DMS 273 (cell line): Measurements from ENCODE around the gene ESYT2.
"Not testable (repeated sequence)": the region's sequence is repeated elsewhere in the genome, so short reads cannot be mapped to it uniquely, and the experiment has no call there.

Source experiments
- DNase-seq: peaks from one replicate; lab custom pipeline; 2025; ENCODE audit not compliant: unreplicated experiment; lab: John Stamatoyannopoulos, UW

Gene ESYT2

GRCh38 chr7:158703679-158704523, 125.4 kb downstream of the ESYT2 start:
- DNase-seq: peak; percentile 48

DNA sequence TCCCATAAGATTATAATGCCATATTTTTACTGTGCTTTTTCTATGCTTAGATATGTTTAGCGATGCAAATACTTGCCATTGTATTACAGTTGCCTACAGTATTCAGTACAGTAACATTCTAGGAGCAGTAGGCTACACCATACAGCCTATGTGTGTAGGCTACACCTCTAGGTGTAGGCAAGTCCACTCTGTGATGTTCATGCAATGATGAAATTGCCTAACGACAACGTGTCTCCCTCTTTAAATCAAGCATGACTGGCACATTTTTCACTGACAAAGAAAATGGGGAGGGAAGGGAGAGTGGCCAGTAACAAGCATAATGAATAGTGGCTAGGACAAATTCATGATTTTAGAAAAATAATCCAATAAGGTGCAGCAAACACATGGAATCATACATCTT, 126.4 kb downstream of the ESYT2 start:
- peak; percentile 39 for DNase-seq

DNA sequence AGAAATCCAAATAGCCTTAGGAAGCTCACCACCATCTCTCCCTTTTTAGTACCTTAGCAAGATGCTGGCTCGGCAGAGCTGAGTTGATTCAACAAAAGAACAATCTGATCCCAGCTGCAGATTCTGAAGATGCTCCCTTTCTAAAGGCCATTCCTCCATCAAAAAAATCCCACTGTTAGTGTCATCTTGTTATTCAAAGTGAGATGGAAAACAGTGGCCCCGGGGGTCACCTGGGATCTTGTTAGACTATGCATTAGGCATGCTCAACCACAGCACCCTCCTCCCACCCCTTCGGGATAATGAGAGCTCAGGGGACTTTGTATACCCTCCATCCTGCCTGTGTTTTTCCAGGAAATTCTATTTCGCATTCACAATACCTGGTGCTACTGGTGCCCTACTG, 127.1 kb downstream of the ESYT2 start:
- no peak for DNase-seq

GRCh38 chr7:158700008-158700407, 129.3 kb downstream of the ESYT2 start:
- no peak for DNase-seq

GRCh38 chr7:158699341-158699740, 130.0 kb downstream of the ESYT2 start:
- no peak for DNase-seq

DNA sequence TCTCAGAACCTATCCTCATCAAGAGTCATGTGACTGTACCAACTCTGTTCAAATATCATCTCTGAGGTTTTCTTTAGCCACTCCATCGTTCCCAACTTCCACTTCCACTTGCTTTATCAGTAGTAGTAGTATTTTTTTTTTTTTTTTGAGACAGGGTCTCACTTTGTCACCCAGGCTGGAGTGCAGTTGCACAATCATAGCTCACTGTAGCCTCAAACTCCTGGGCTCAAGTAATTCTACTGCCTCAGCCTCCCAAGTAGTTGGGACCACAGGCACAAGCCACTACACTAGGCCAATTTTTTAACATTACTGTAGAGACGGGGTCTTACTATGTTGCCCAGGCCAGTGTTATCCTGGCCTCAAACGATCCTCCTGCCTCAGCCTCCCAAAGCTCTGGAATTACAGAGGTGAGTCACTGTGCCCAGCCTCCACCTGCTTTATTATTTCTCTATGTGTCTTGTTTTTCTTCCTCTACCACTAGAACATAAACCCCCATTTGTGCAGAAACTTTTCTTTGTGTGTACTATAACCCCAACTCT, 130.6 kb downstream of the ESYT2 start:
- DNase-seq: no peak

DNA sequence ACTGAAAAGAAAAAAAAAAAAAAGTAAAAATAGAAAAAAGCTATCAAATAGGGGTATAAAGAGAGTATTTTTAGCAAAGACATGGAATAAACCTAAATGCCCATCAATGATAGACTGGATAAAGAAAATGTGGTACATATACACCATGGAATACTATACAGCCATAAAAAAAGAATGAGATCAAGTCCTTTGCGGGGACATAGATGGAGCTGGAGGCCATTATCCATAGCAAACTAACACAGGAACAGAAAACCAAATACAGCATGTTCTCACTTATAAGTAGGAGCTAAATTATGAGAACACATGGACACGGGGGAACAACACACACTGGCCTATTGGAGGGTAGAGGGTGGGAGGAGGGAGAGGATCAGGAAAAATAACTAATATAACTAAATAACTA, 131.7 kb downstream of the ESYT2 start:
- DNase-seq: not testable (repeated sequence)

- DNase-seq: peak; percentile 82
Observed at GRCh38 chr7:158695726-158696452, 133.4 kb downstream of the ESYT2 start.

GRCh38 chr7:158695056-158695455, 134.3 kb downstream of the ESYT2 start:
- no peak for DNase-seq

- DNase-seq: no peak
Observed at GRCh38 chr7:158694650-158695049, 134.7 kb downstream of the ESYT2 start.

DNA sequence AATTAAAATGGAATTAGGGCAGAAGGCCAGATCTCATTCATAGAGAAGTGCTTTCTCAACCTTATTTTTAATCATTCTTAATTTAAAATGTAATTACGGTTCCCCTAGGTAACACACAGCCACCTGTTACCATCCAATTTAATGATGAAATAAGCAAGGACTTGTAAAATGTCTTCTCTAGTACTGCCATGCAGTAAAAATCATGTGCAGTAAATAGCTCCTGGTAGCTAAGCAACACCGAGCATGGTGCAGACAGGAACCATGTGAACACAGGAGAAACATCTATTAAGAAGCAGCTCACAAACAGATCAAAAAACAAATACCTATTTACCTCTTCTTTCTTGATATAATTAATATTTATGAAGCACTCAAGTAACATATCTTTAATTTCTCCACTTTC, 139.8 kb downstream of the ESYT2 start:
- DNase-seq: no peak

GRCh38 chr7:158687406-158687805, 141.9 kb downstream of the ESYT2 start:
- no peak for DNase-seq

DNA sequence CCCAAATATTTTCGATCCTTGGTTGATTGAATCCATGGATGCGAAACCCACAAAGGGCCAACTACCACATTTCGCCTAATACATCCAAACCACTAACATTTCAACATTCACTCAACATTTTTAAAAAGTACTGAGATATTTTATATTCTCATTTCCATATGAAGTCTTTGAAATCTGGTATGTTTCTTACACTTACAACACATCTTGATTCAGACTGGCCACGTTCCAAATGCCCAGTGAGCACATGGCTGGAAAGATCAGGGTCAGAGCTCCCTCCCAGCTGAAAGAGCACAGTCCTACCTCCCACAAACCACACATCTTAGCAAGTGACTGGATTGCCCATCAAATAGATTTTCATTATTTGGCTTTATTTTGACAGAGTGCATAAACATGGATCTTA, 143.6 kb downstream of the ESYT2 start:
- DNase-seq: peak; percentile 35

GRCh38 chr7:158684329-158684728, 145.0 kb downstream of the ESYT2 start:
- no peak for DNase-seq

DNA sequence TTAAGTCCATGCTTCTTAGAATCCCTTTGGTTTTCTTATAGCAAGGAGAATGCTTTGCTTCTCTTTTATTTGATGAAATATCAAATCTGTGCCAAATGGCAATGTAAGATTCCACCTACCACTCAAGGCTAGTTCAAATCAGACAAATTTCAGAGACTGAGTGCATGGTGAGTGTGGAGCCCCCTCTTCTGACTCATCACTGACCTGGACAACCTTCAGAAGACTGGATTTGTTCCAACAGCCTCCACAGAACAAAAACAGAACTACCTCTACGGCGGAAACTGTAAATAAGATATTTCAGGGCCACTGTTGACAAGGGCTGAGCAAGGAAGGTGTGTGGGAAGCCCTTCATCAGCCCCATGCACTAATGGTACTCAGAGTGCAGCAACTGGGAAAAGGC, 145.8 kb downstream of the ESYT2 start:
- no peak for DNase-seq

DNA sequence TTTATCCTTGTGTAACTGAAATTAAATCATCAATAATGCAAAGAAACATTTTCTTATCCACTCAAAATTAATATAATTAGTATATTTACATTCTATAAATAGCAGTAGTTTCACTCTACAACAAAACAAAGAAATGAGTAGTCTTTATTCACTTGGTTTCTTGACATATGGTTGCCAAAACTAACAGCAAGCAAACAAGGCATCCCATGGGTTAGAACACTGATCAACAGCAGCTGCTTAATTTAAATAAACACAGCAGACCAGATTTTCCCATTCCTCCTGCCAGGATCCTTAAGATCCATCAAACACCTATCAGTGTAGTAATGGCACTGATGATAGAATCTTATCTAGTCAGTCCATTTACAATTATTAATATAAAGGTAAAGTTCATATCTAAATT, 146.9 kb downstream of the ESYT2 start:
- DNase-seq: peak; percentile 76
